ENCODE data around the gene NEDD9.

Gene NEDD9

GRCh38 chr6:11139051-11139960 is 93.2 kb downstream of the NEDD9 start:
- DNase-seq, result no peak

- no peak for DNase-seq
These were observed 95.7 kb downstream of the NEDD9 start for GRCh38 chr6:11136809-11137208.

Measured in 8988T (cell line).